SK-N-SH (cell line): Measurements from ENCODE around the gene MAP3K8. TPM values are rescaled to one million over a fixed set of nuclear protein-coding genes. Genes with fewer than 3 reads are reported as not detected.

Experiments used
- CTCF ChIA-PET: fragments of 300-600, 350-600 bp; formaldehyde crosslinking; extraction: SDS; loops from one replicate; lab custom pipeline; 2021; lab: Yijun Ruan, JAX
- POLR2A ChIA-PET: fragments of 350-600 bp; sonication (Branson Sonifier 250); formaldehyde crosslinking; extraction: SDS; loops from one replicate; lab custom pipeline; 2020; ENCODE audit warnings: antibody characterized with exemption, inconsistent platforms; lab: Yijun Ruan, JAX
- DNase-seq: peaks from one replicate; pipeline ENCODE4 v3.0.0; 2012
- H2AFZ ChIP-seq: fragments of 200-600 bp; sonication (generic); 2 replicates; pipeline ENCODE4 v1.8.1; 2016; ENCODE audit warnings: antibody characterized with exemption, mild to moderate bottlenecking, low read depth
- H3F3A ChIP-seq: fragments of 200-600 bp; sonication (generic); replicated peaks from 2 replicates; pipeline ENCODE3; 2016; ENCODE audit warnings: antibody characterized with exemption, mild to moderate bottlenecking; ENCODE audit not compliant: insufficient read depth
- H3K27ac ChIP-seq, 2 experiments: fragments of 200-500 bp in 1 of 2; fragments of 200-600 bp in 1 of 2; sonication (Bioruptor generic) in 1 of 2; sonication (generic), shearing (Covaris generic) in 1 of 2; 2 replicates each; pipeline versions ENCODE4 v1.5.1 to v1.6.1; 2014 to 2016; ENCODE audit warnings: low read depth in 2 of 2, inconsistent platforms in 1 of 2, low read length in 1 of 2, mild to moderate bottlenecking in 1 of 2, mixed read lengths in 1 of 2
- H3K27me3 ChIP-seq: fragments of 200-600 bp; sonication (generic), shearing (Covaris generic); 2 replicates; pipeline ENCODE4 v1.6.1; 2016; ENCODE audit warnings: mixed run types; ENCODE audit not compliant: insufficient read depth
- H3K36me3 ChIP-seq, 2 experiments: fragments of 200-500 bp in 1 of 2; fragments of 200-600 bp in 1 of 2; sonication (Bioruptor generic) in 1 of 2; sonication (generic) in 1 of 2; replicated peaks in 1 of 2; 2 replicates each; pipeline versions ENCODE3 to v1.5.1; 2014 to 2016; ENCODE audit warnings: low read length in 1 of 2, mild to moderate bottlenecking in 1 of 2; ENCODE audit not compliant: insufficient read depth in 2 of 2, control insufficient read depth in 1 of 2
- H3K4me1 ChIP-seq, 2 experiments: fragments of 200-500 bp in 1 of 2; fragments of 200-600 bp in 1 of 2; sonication (Bioruptor generic) in 1 of 2; sonication (generic), shearing (Covaris generic) in 1 of 2; 2 replicates each; pipeline versions ENCODE4 v1.5.1 to v1.6.1; 2014 to 2016; ENCODE audit warnings: low read depth in 1 of 2, low read length in 1 of 2, mixed run types in 1 of 2; ENCODE audit not compliant: insufficient read depth in 2 of 2, control insufficient read depth in 1 of 2
- H3K4me2 ChIP-seq: fragments of 200-600 bp; sonication (generic), shearing (Covaris generic); 2 replicates; pipeline ENCODE4 v1.6.1; 2017; ENCODE audit warnings: mixed run types
- H3K4me3 ChIP-seq, 2 experiments: fragments of 200-500 bp in 1 of 2; fragments of 200-600 bp in 1 of 2; sonication (Bioruptor generic) in 1 of 2; sonication (generic), shearing (Covaris generic) in 1 of 2; 2 replicates each; pipeline versions ENCODE4 v1.5.1 to v1.8.1; 2014 to 2016; ENCODE audit warnings: low read depth in 2 of 2, inconsistent platforms in 1 of 2, low read length in 1 of 2, mild to moderate bottlenecking in 1 of 2, mixed read lengths in 1 of 2, moderate library complexity in 1 of 2
- H3K79me2 ChIP-seq: fragments of 200-600 bp; sonication (generic); 2 replicates; pipeline ENCODE4 v1.8.1; 2017; ENCODE audit warnings: mild to moderate bottlenecking; ENCODE audit not compliant: insufficient read depth
- H3K9ac ChIP-seq: fragments of 200-600 bp; sonication (generic); 2 replicates; pipeline ENCODE4 v1.6.1; 2017; ENCODE audit warnings: mixed run types
- H3K9me2 ChIP-seq: fragments of 200-600 bp; sonication (generic); 2 replicates; pipeline ENCODE4 v1.6.1; 2017; ENCODE audit warnings: mixed run types
- H3K9me3 ChIP-seq: fragments of 200-600 bp; sonication (generic); 2 replicates; pipeline ENCODE4 v1.6.1; 2017; ENCODE audit warnings: mixed run types, mild to moderate bottlenecking, moderate library complexity
- H4K20me1 ChIP-seq: fragments of 200-600 bp; sonication (generic); 2 replicates; pipeline ENCODE4 v1.6.1; 2017; ENCODE audit warnings: mild to moderate bottlenecking, mixed run types; ENCODE audit not compliant: insufficient read depth
- EZH2phosphoT487 ChIP-seq: fragments of 200-600 bp; sonication (generic); IDR thresholded peaks from 2 replicates; pipeline ENCODE4 v1.6.1; 2017; ENCODE audit warnings: low read depth, mixed run types, mild to moderate bottlenecking, antibody characterized with exemption, moderate library complexity, borderline replicate concordance
- FOXJ3 ChIP-seq: sonication (generic); formaldehyde crosslinking; IDR thresholded peaks from 2 replicates; pipeline ENCODE4 v1.5.1; 2020; ENCODE audit warnings: mild to moderate bottlenecking, missing genetic modification reagents
- JUND ChIP-seq: IDR thresholded peaks from 2 replicates; pipeline ENCODE4 v1.4.0; 2012
- MXI1 ChIP-seq: IDR thresholded peaks from 2 replicates; pipeline ENCODE4 v1.6.1; 2012; ENCODE audit warnings: mild to moderate bottlenecking, low read depth, low read length, improper control_type of control experiment
- NRF1 ChIP-seq: IDR thresholded peaks from 2 replicates; pipeline ENCODE4 v1.6.1; 2012; ENCODE audit warnings: low read depth, mild to moderate bottlenecking, low read length
- POLR2AphosphoS5 ChIP-seq: IDR thresholded peaks from 2 replicates; pipeline ENCODE4 v1.6.1; 2012; ENCODE audit warnings: low read depth, low read length
- RCOR1 ChIP-seq: fragments of 150-350 bp; IDR thresholded peaks from 2 replicates; pipeline ENCODE4 v1.6.1; 2017; ENCODE audit warnings: antibody characterized with exemption, low read length
- RXRA ChIP-seq: IDR thresholded peaks from 2 replicates; pipeline ENCODE4 v1.4.0; 2012; ENCODE audit warnings: low read depth, mild to moderate bottlenecking, borderline replicate concordance
- SIN3A ChIP-seq: IDR thresholded peaks from 2 replicates; pipeline ENCODE4 v1.6.1; 2012; ENCODE audit warnings: low read depth, mild to moderate bottlenecking, low read length, moderate library complexity, borderline replicate concordance
- SMC3 ChIP-seq: IDR thresholded peaks from 2 replicates; pipeline ENCODE4 v1.6.1; 2012; ENCODE audit warnings: low read depth, low read length, improper control_type of control experiment
- TAF1 ChIP-seq: IDR thresholded peaks from 2 replicates; pipeline ENCODE4 v1.6.1; 2012; ENCODE audit warnings: low read depth, mild to moderate bottlenecking, low read length, moderate library complexity, borderline replicate concordance
- TCF12 ChIP-seq: IDR thresholded peaks from 2 replicates; pipeline ENCODE4 v1.4.0; 2012
- TEAD4 ChIP-seq: IDR thresholded peaks from 2 replicates; pipeline ENCODE4 v1.4.0; 2012; ENCODE audit warnings: mild to moderate bottlenecking, borderline replicate concordance; ENCODE audit not compliant: insufficient read depth
- WGBS: methylation state at CpG from one replicate; pipeline ENCODE4 v1.1.6; 2017; ENCODE audit warnings: low lambda C conversion rate; 5-methylcytosine and 5-hydroxymethylcytosine counted together
- polyA plus RNA-seq, 3 experiments: library from polyadenylated mRNA; depleted of rRNA; stranded (reverse); fragments of >200 nt; gene quantifications; 2 replicates each; pipeline ENCODE4 v1.2.3, GENCODE V29; 2012
- TF ChIP-seq, protein P1 (sequence below): IDR thresholded peaks from 2 replicates; pipeline ENCODE4 v1.4.0; 2012; ENCODE audit warnings: low read depth, borderline replicate concordance
- TF ChIP-seq, protein P2 (sequence below): fragments of 200-600 bp; sonication (generic); IDR thresholded peaks from 2 replicates; pipeline ENCODE4 v1.6.1; 2017; ENCODE audit warnings: antibody characterized with exemption, mild to moderate bottlenecking, moderate library complexity
- TF ChIP-seq, protein P3 (sequence below): IDR thresholded peaks from 2 replicates; pipeline ENCODE4 v1.6.1; 2012; ENCODE audit warnings: mild to moderate bottlenecking, low read depth, low read length, moderate library complexity
- TF ChIP-seq, protein P4 (sequence below): fragments of 150-350 bp; IDR thresholded peaks from 2 replicates; pipeline ENCODE4 v1.6.1; 2016; ENCODE audit warnings: mild to moderate bottlenecking, low read depth, low read length

MAP3K8 gene
- polyA plus RNA-seq, 1 of the 3 experiments (the other 2 are of a cell fraction): 3.7 TPM

DNA sequence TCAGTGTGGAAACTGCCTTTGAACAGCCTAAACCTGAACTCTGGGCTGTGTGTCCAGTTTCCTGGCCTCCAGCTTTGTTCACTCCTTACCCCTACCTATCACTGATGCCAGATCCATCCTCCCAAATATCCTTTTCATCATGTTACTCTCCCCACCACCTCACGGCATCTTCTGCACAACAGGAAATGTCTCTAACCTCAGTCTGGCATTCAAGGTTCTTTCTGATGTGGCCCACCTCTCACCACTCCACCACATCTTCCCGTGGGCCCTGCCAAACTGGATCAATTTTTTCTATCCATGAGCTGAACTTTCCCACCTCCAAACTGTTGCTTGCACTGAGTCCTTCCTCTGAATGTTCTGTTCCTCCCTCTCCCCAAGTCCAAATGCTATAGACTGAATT lies 35.8 kb upstream of the MAP3K8 start (continued):
- no peak for TF ChIP-seq SIN3A
- TF ChIP-seq POLR2AphosphoS5: no peak
- no peak for TF ChIP-seq RXRA

DNA sequence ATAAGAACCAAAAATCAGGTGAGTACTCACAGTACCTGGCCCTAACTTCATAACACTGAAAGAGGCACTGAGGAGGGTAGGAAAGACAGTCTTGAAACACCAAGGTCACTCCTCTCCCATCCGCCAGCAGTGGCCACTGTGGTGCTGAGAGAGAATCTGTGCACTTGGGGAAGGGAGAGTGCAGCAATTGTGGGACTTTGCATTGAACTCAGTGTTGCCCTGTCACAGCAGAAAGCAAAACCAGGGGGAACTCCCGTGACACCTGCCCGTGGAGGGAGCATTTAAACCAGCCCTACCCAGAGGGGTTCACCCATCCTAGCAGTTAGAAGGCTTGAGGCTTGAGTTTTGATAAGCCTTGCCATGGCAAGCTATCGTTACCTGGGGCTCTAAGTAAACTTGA lies 35.2 kb upstream of the MAP3K8 start:
- ChIA-PET POLR2A (no interaction called here), CTCF (no interaction called here)
- Histone ChIP-seq H3K9ac (no peak overlapping the region), H2AFZ (no peak overlapping the region), H3K9me3 (no peaks in the 10 kb centered on the region), H3F3A (no peaks in the 10 kb centered on the region), H3K27me3 (peaks cover 7% of the 10 kb centered on the region; the same call in 1 of the 2 replicates), H3K36me3 (no peaks in the 10 kb centered on the region), H3K27ac (no peak overlapping the region), H3K4me2 (no peak overlapping the region), H3K79me2 (no peaks in the 10 kb centered on the region), H4K20me1 (no peaks in the 10 kb centered on the region), H3K9me2 (no peaks in the 10 kb centered on the region), H3K4me3 (no peak overlapping the region), H3K4me1 (peaks cover 0 to 11% of the 10 kb centered on the region in 2 experiments; a peak in 1 of 4 replicates)
- 39% methylated on average over 2 of the region's 4 CpGs for WGBS
- DNase-seq: no peak
- TF ChIP-seq JUND (no peak), SMC3 (no peak), TCF12 (no peak), RXRA (no peak), TEAD4 (no peak), NRF1 (no peak), EZH2phosphoT487 (no peak), MXI1 (no peak), RCOR1 (no peak)
- TF ChIP-seq, protein P1, sequence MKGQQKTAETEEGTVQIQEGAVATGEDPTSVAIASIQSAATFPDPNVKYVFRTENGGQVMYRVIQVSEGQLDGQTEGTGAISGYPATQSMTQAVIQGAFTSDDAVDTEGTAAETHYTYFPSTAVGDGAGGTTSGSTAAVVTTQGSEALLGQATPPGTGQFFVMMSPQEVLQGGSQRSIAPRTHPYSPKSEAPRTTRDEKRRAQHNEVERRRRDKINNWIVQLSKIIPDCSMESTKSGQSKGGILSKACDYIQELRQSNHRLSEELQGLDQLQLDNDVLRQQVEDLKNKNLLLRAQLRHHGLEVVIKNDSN: no peak
- TF ChIP-seq, protein P2, sequence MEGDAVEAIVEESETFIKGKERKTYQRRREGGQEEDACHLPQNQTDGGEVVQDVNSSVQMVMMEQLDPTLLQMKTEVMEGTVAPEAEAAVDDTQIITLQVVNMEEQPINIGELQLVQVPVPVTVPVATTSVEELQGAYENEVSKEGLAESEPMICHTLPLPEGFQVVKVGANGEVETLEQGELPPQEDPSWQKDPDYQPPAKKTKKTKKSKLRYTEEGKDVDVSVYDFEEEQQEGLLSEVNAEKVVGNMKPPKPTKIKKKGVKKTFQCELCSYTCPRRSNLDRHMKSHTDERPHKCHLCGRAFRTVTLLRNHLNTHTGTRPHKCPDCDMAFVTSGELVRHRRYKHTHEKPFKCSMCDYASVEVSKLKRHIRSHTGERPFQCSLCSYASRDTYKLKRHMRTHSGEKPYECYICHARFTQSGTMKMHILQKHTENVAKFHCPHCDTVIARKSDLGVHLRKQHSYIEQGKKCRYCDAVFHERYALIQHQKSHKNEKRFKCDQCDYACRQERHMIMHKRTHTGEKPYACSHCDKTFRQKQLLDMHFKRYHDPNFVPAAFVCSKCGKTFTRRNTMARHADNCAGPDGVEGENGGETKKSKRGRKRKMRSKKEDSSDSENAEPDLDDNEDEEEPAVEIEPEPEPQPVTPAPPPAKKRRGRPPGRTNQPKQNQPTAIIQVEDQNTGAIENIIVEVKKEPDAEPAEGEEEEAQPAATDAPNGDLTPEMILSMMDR: no peak

DNA sequence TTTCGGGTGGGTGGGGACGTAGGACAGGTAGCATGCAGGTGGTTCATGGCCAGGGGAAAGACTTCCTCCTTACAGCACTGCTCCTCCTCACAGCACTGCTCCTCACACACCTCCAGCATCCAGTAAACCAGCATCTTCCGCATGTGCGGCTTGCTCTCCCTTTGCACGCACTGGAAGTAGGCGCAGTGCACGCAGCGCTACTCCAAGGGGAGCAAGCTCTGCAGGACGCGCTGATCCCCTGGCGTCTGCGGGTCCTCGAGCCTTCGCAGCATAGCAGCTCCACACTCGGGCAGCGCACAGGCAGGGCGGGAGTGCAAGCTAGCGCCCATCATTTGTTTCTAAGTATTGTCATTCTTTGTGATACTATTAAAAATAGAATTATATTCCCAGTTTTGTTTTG lies 30.5 kb upstream of the MAP3K8 start:
- Histone ChIP-seq H3K4me2 (no peak overlapping the region), H3K27ac (no peak overlapping the region), H2AFZ (no peak overlapping the region), H3K9me2 (no peaks in the 10 kb centered on the region), H3K4me1 (no peaks in the 10 kb centered on the region), H3K9me3 (0 out of 2 replicates have a peak, but pooled peaks cover 7% of the 10 kb centered on the region), H3K79me2 (no peaks in the 10 kb centered on the region), H3K27me3 (no peaks in the 10 kb centered on the region), H3K4me3 (no peak overlapping the region), H3K9ac (no peak overlapping the region), H3F3A (no peaks in the 10 kb centered on the region), H4K20me1 (no peaks in the 10 kb centered on the region), H3K36me3 (no peaks in the 10 kb centered on the region)
- DNase-seq: no peak
- ChIA-PET POLR2A (no interaction called here), CTCF (interaction anchor here (2.2 to 2.3 kb wide), 2 partner anchors 10 to 188 kb away, joined by 7 to 9 read pairs; no protein-coding TSS in a partner anchor)
- 91% methylated on average over 18 of the region's 18 CpGs for WGBS
- TF ChIP-seq SIN3A (no peak), JUND (no peak), FOXJ3 (no peak), SMC3 (no peak), MXI1 (no peak), TAF1 (no peak), TEAD4 (no peak)
- TF ChIP-seq, protein P3, sequence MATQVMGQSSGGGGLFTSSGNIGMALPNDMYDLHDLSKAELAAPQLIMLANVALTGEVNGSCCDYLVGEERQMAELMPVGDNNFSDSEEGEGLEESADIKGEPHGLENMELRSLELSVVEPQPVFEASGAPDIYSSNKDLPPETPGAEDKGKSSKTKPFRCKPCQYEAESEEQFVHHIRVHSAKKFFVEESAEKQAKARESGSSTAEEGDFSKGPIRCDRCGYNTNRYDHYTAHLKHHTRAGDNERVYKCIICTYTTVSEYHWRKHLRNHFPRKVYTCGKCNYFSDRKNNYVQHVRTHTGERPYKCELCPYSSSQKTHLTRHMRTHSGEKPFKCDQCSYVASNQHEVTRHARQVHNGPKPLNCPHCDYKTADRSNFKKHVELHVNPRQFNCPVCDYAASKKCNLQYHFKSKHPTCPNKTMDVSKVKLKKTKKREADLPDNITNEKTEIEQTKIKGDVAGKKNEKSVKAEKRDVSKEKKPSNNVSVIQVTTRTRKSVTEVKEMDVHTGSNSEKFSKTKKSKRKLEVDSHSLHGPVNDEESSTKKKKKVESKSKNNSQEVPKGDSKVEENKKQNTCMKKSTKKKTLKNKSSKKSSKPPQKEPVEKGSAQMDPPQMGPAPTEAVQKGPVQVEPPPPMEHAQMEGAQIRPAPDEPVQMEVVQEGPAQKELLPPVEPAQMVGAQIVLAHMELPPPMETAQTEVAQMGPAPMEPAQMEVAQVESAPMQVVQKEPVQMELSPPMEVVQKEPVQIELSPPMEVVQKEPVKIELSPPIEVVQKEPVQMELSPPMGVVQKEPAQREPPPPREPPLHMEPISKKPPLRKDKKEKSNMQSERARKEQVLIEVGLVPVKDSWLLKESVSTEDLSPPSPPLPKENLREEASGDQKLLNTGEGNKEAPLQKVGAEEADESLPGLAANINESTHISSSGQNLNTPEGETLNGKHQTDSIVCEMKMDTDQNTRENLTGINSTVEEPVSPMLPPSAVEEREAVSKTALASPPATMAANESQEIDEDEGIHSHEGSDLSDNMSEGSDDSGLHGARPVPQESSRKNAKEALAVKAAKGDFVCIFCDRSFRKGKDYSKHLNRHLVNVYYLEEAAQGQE: no peak
- TF ChIP-seq, protein P1: no peak
- TF ChIP-seq, protein P4, sequence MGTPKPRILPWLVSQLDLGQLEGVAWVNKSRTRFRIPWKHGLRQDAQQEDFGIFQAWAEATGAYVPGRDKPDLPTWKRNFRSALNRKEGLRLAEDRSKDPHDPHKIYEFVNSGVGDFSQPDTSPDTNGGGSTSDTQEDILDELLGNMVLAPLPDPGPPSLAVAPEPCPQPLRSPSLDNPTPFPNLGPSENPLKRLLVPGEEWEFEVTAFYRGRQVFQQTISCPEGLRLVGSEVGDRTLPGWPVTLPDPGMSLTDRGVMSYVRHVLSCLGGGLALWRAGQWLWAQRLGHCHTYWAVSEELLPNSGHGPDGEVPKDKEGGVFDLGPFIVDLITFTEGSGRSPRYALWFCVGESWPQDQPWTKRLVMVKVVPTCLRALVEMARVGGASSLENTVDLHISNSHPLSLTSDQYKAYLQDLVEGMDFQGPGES: no peak
